K562 (cell line): ENCODE measurements around the gene CCDC192. TPM values are rescaled to one million over a fixed set of nuclear protein-coding genes. Genes with fewer than 3 reads are reported as not detected.

ENCODE experiments used
- FOXJ3 ChIP-seq: sonication (generic); formaldehyde crosslinking; IDR thresholded peaks from 2 replicates; pipeline ENCODE4 v1.4.0; 2020; ENCODE audit warnings: mild to moderate bottlenecking, missing genetic modification reagents
- IFI16 ChIP-seq: fragments of 250-450 bp; sonication (Bioruptor Pico); IDR thresholded peaks from 2 replicates; pipeline ENCODE4 v2.1.2; 2022; ENCODE audit warnings: mild to moderate bottlenecking, inconsistent platforms
- RERE ChIP-seq: sonication (generic); formaldehyde crosslinking; IDR thresholded peaks from 2 replicates; pipeline ENCODE4 v1.8.0; 2023; ENCODE audit warnings: missing genetic modification reagents, mild to moderate bottlenecking, borderline replicate concordance
- ZNF318 ChIP-seq, 2 experiments: fragments of 450-650 bp; IDR thresholded peaks; 2 replicates each; pipeline ENCODE4 v1.6.1; 2016; ENCODE audit warnings: mild to moderate bottlenecking in 2 of 2, borderline replicate concordance in 1 of 2, low read depth in 1 of 2, moderate library complexity in 1 of 2
- polyA plus RNA-seq, 8 experiments: library from polyadenylated mRNA; depleted of rRNA in 4 of 8; stranded (reverse) in 5 of 8; unstranded in 3 of 8; fragments of >200 nt; fragmentation: Nextera tagmentation in 2 of 8; fragmentation: Illumina TruSeq in 1 of 8; extraction: Ambion mirVana in 2 of 8; extraction: Trizol in 1 of 8; gene quantifications; 2 replicates each; pipeline versions ENCODE4 v1.2.1 to v1.2.3, GENCODE V29; 2011 to 2014; ENCODE audit warnings: inconsistent platforms in 1 of 8, missing spikeins in 1 of 8
- total RNA-seq, 7 experiments: library from RNA; depleted of rRNA in 6 of 7; stranded (reverse); fragments of >200 nt in 6 of 7; fragmentation: Illumina TruSeq in 2 of 7; extraction: Trizol in 2 of 7; gene quantifications; 2 replicates each; pipeline versions ENCODE4 v1.2.1 to v1.2.3, GENCODE V29; 2011 to 2021; ENCODE audit warnings: low replicate concordance in 1 of 7

The CCDC192 gene
- total and polyA plus RNA-seq, 9 of the 15 experiments (the other 6 are each of a cell fraction or from before 2014, with no cell fraction given): 0.21 to 0.66 (median 0.38) TPM; not detected in 2

- TF ChIP-seq ZNF318 (IDR thresholded peaks at IDR 0.05; ENCODE audit: borderline replicate concordance in 1 of 2, low read depth in 1 of 2): no peak
- no peak for TF ChIP-seq IFI16
- no peak for TF ChIP-seq RERE (CRISPR knock-in tag)
- no peak for TF ChIP-seq FOXJ3
Measured at GRCh38 chr5:127774221-127774620, 71.0 kb downstream of the CCDC192 start (continued).
